Kidney epithelial cell (primary cell): Measurements from ENCODE around the gene INCA1. TPM values are rescaled to one million over a fixed set of nuclear protein-coding genes. Genes with fewer than 3 reads are reported as not detected.

Experiments used
- DNase-seq: peaks from one replicate; pipeline ENCODE4 v3.0.0-alpha.2; 2010; ENCODE audit warnings: low read depth
- H3K27me3 ChIP-seq: 2 replicates; pipeline ENCODE4 v1.6.0; 2011; ENCODE audit warnings: low read length; ENCODE audit not compliant: control insufficient read depth, insufficient read depth
- H3K36me3 ChIP-seq: 2 replicates; pipeline ENCODE4 v1.5.1; 2011; ENCODE audit warnings: low read length; ENCODE audit not compliant: control insufficient read depth, insufficient read depth
- H3K4me3 ChIP-seq: 2 replicates; pipeline ENCODE4 v1.5.1; 2011; ENCODE audit warnings: low read depth, mild to moderate bottlenecking, control low read depth, low read length
- CTCF ChIP-seq: IDR thresholded peaks from 2 replicates; pipeline ENCODE4 v1.5.1; 2011; ENCODE audit warnings: mild to moderate bottlenecking, moderate library complexity, low read length, control low read depth, inconsistent platforms; ENCODE audit not compliant: insufficient read depth, poor library complexity, severe bottlenecking
- total RNA-seq: library from RNA; depleted of rRNA; stranded (reverse); fragments of >200 nt; gene quantifications from 2 replicates; pipeline ENCODE4 v1.2.3, GENCODE V29; 2015

The INCA1 gene
- total RNA-seq, 1 donor from 2014 or later, result 2.2 TPM

DNA sequence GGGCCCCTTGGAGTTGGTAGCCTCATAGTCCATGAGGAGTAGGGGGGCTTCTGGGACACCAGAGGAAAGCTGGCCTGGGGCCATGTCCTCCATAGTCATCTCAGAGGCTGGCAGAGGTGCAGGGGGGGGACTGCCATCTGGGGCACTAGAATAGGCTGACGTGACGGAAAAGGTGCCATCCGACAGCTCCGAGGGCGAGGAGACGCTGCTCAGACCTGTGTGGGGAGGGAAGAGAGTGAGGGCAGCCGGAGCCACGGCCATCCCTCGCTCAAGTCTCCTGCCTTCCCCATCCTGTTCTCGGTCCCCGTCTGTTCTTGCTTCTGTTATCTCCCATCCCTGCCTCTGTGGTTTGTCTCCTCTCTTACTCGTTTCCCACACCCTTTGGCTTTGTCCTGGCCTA lies 25.0 kb downstream of the INCA1 start:
- no peaks in the 10 kb centered on the region for H3K27me3 ChIP-seq
- no peaks in the 10 kb centered on the region for H3K36me3 ChIP-seq
- H3K4me3 ChIP-seq, result no peak overlapping the region
- no peak for DNase-seq
- no peak for TF ChIP-seq CTCF

DNA sequence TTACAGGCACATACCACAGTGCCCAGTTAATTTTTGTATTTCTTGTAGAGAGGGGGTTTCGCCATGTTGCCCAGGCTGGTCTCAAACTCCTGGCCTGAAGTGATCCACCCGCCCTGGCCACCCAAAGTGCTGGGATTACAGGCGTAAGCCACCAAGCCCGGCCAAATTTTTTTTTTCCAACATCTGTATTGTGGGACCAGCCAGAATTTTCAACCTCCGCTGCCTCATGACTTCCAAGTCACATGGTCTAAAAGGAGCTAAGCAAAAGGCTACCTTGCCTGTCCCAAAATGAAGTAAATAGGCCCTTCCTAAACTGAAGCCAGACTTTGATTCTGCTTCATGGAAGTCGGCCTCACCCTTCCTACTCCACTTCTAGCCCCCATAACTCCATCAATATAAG lies 25.5 kb downstream of the INCA1 start:
- DNase-seq, result no peak
- Histone ChIP-seq H3K36me3 (no peaks in the 10 kb centered on the region), H3K27me3 (no peaks in the 10 kb centered on the region), H3K4me3 (no peak overlapping the region)
- TF ChIP-seq CTCF, result no peak

- H3K27me3 ChIP-seq, result no peaks in the 10 kb centered on the region
- H3K4me3 ChIP-seq, result no peak overlapping the region
- TF ChIP-seq CTCF, result no peak
- no peak for DNase-seq
- H3K36me3 ChIP-seq, result no peaks in the 10 kb centered on the region
Measured at GRCh38 chr17:4970273-4970672, 27.0 kb downstream of the INCA1 start.

DNA sequence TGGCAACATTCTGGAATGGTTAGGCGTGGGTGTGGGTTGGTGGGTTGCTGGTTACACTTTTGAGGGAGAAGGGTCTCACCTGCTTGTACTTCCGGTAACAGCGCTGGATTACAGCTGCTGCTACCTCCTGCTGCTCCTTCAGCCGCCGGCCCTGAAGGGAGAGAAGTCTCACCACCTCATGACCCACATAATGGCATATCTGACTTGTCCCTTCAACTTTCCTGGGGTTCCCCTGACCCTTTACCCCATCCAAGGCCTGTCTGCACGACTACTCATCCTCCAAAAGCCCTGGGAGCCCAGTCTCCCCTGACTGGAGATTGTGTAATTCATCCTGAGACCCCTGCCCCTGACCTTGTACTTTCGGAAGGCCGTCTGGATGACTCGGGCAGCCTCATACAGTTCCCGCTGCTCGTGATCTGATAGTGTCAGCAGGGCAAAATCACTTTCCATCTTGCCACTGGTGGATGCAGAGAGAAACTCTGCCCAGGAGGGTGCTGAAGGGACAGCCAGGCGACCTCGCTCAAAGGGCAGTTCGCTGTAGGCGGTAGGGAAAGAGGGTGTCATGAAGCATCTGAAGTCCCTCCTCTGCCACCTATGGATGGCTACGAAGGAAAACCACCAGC lies 27.7 kb downstream of the INCA1 start:
- no peak for DNase-seq
- no peak for TF ChIP-seq CTCF
- H3K36me3 ChIP-seq, result no peaks in the 10 kb centered on the region
- no peaks in the 10 kb centered on the region for H3K27me3 ChIP-seq
- H3K4me3 ChIP-seq, result peak overlapping the region; percentile 11

GRCh38 chr17:4969047-4969550 lies 28.2 kb downstream of the INCA1 start:
- Histone ChIP-seq H3K27me3 (no peaks in the 10 kb centered on the region), H3K4me3 (peak overlapping the region; percentile 63), H3K36me3 (no peaks in the 10 kb centered on the region)
- peak; percentile 82 for DNase-seq
- no peak for TF ChIP-seq CTCF

GRCh38 chr17:4968486-4969046 lies 28.8 kb downstream of the INCA1 start:
- no peak for DNase-seq
- TF ChIP-seq CTCF, result no peak
- Histone ChIP-seq H3K4me3 (peak overlapping the region; percentile 63), H3K36me3 (no peaks in the 10 kb centered on the region), H3K27me3 (no peaks in the 10 kb centered on the region)
